GM23248 (cell line): ENCODE results near the gene SPAG6. TPM values are rescaled to one million over a fixed set of nuclear protein-coding genes. Genes with fewer than 3 reads are reported as not detected.

Experiments used
- DNase-seq: peaks from one replicate; pipeline ENCODE4 v3.0.0-alpha.2; 2015
- H2AFZ ChIP-seq: fragments of 200-600 bp; sonication (generic); 2 replicates; pipeline ENCODE4 v1.6.1; 2016; ENCODE audit warnings: antibody characterized with exemption
- H3F3A ChIP-seq: fragments of 200-600 bp; sonication (generic); 2 replicates; pipeline ENCODE4 v1.6.1; 2016; ENCODE audit warnings: mild to moderate bottlenecking, antibody characterized with exemption, mixed run types; ENCODE audit not compliant: insufficient read depth
- H3K27ac ChIP-seq: fragments of 200-600 bp; sonication (generic); 2 replicates; pipeline ENCODE4 v1.5.1; 2016; ENCODE audit warnings: mild to moderate bottlenecking
- H3K27me3 ChIP-seq: fragments of 200-600 bp; sonication (generic); replicated peaks from 2 replicates; pipeline ENCODE4 v1.6.1; 2016; ENCODE audit warnings: mild to moderate bottlenecking; ENCODE audit not compliant: insufficient read depth
- H3K36me3 ChIP-seq: fragments of 200-600 bp; sonication (generic); 2 replicates; pipeline ENCODE4 v1.6.1; 2016; ENCODE audit warnings: low read depth, mild to moderate bottlenecking
- H3K4me1 ChIP-seq: fragments of 200-600 bp; sonication (generic); 2 replicates; pipeline ENCODE4 v1.6.1; 2016; ENCODE audit warnings: mild to moderate bottlenecking; ENCODE audit not compliant: insufficient read depth
- H3K4me2 ChIP-seq: fragments of 200-600 bp; sonication (generic); one replicate; pipeline ENCODE4 v1.6.1; 2016; ENCODE audit warnings: mild to moderate bottlenecking; ENCODE audit not compliant: unreplicated experiment
- H3K4me3 ChIP-seq: fragments of 200-600 bp; sonication (generic); 2 replicates; pipeline ENCODE4 v1.5.1; 2016; ENCODE audit warnings: mild to moderate bottlenecking
- H3K79me2 ChIP-seq: fragments of 200-600 bp; sonication (generic); 2 replicates; pipeline ENCODE4 v1.6.1; 2016; ENCODE audit warnings: mild to moderate bottlenecking; ENCODE audit not compliant: insufficient read depth
- H3K9ac ChIP-seq: fragments of 200-600 bp; sonication (generic); 2 replicates; pipeline ENCODE4 v1.6.1; 2016; ENCODE audit warnings: mild to moderate bottlenecking
- H3K9me2 ChIP-seq: fragments of 200-600 bp; sonication (generic); 2 replicates; pipeline ENCODE4 v1.6.1; 2016; ENCODE audit warnings: mixed run types, mild to moderate bottlenecking, moderate library complexity; ENCODE audit not compliant: insufficient read depth
- H3K9me3 ChIP-seq: fragments of 200-600 bp; sonication (generic); one replicate; pipeline ENCODE4 v1.6.1; 2017; ENCODE audit warnings: low read depth
- H4K20me1 ChIP-seq: fragments of 200-600 bp; sonication (generic); 2 replicates; pipeline ENCODE4 v1.6.0; 2016; ENCODE audit not compliant: insufficient read depth
- EZH2 ChIP-seq: fragments of 200-600 bp; sonication (generic); IDR thresholded peaks from 2 replicates; pipeline ENCODE4 v1.6.1; 2018; ENCODE audit warnings: antibody characterized with exemption, mild to moderate bottlenecking; ENCODE audit not compliant: insufficient read depth, poor library complexity, severe bottlenecking
- EZH2phosphoT487 ChIP-seq: fragments of 200-600 bp; sonication (generic); IDR thresholded peaks from 2 replicates; pipeline ENCODE4 v1.6.1; 2018; ENCODE audit warnings: antibody characterized with exemption, moderate library complexity, mild to moderate bottlenecking, low read depth; ENCODE audit not compliant: insufficient read depth
- WGBS, 2 experiments: methylation state at CpG; one replicate each; pipeline ENCODE4 v1.1.6; 2015 to 2017; ENCODE audit warnings: low lambda C conversion rate in 2 of 2, low coverage in 1 of 2; ENCODE audit errors: missing lambda C conversion rate in 2 of 2; 5-methylcytosine and 5-hydroxymethylcytosine counted together
- in situ Hi-C: fragments of 300-500 bp; cut with MboI; formaldehyde crosslinking; loops from 2 replicates; pipeline ENCODE4 v1.15.0; 2020
- polyA plus RNA-seq: library from polyadenylated mRNA; unstranded; fragments of >200 nt; fragmentation: Nextera tagmentation; extraction: Ambion mirVana; gene quantifications from 2 replicates; pipeline ENCODE4 v1.2.1, GENCODE V29; 2016
- total RNA-seq: library from RNA; depleted of rRNA; stranded (reverse); fragments of >200 nt; shearing (Covaris generic); gene quantifications from 2 replicates; pipeline ENCODE4 v1.2.3, GENCODE V29; 2014

Gene SPAG6
- total and polyA plus RNA-seq, 2 experiments from 2014 or later, result not detected

DNA sequence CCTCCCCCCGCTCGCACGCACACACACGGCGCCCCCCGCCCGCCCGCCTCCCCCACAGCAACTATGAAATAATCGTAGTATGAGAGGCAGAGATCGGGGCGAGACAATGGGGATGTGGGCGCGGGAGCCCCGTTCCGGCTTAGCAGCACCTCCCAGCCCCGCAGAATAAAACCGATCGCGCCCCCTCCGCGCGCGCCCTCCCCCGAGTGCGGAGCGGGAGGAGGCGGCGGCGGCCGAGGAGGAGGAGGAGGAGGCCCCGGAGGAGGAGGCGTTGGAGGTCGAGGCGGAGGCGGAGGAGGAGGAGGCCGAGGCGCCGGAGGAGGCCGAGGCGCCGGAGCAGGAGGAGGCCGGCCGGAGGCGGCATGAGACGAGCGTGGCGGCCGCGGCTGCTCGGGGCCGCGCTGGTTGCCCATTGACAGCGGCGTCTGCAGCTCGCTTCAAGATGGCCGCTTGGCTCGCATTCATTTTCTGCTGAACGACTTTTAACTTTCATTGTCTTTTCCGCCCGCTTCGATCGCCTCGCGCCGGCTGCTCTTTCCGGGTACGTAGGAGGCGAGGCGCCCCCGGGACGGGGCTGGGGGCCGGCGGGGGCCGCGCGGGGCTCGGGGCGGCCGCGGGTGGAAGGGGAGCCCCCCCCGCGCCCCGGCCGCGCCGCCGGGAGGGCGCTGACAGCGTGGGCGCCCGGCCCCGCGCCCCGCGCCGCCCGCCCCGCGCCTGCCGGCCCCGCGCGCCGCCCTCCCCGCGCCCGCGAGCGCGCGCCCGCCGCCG, 24.0 kb upstream of the SPAG6 start:
- peaks cover 67% of the 10 kb centered on the region for H3K79me2 ChIP-seq
- H3K9me2 ChIP-seq, result no peaks in the 10 kb centered on the region
- H4K20me1 ChIP-seq, result no peaks in the 10 kb centered on the region
- H2AFZ ChIP-seq, result peak overlapping the region; percentile 84
- peak; percentile 91 for DNase-seq
- H3K36me3 ChIP-seq, result no peaks in the 10 kb centered on the region
- in situ Hi-C loops, result no loop called here
- H3K4me1 ChIP-seq, result peaks cover 46% of the 10 kb centered on the region
- 1 to 3% methylated on average over 32 to 78 of the region's 114 CpGs for WGBS, 2 experiments
- TF ChIP-seq EZH2 (no peak), EZH2phosphoT487 (no peak)
- peaks cover 39% of the 10 kb centered on the region; the same call in 1 of the 2 replicates for H3F3A ChIP-seq
- peak overlapping the region; percentile 71 for H3K4me2 ChIP-seq
- 0 out of 2 replicates have a peak, but pooled peaks cover 5% of the 10 kb centered on the region for H3K27me3 ChIP-seq
- H3K4me3 ChIP-seq, result peak overlapping the region; percentile 90
- no peaks in the 10 kb centered on the region for H3K9me3 ChIP-seq
- peak overlapping the region; percentile 82 for H3K27ac ChIP-seq
- H3K9ac ChIP-seq, result peak overlapping the region; percentile 91

- Histone ChIP-seq H3K4me3 (peak overlapping the region; percentile 90), H3F3A (peaks cover 42% of the 10 kb centered on the region; the same call in 1 of the 2 replicates), H3K9me3 (no peaks in the 10 kb centered on the region), H3K27ac (no peak overlapping the region), H3K4me2 (peak overlapping the region; percentile 89), H3K9me2 (no peaks in the 10 kb centered on the region), H3K9ac (peak overlapping the region; percentile 80), H3K4me1 (peaks cover 53% of the 10 kb centered on the region), H4K20me1 (no peaks in the 10 kb centered on the region), H3K27me3 (0 out of 2 replicates have a peak, but pooled peaks cover 5% of the 10 kb centered on the region), H2AFZ (peak overlapping the region; percentile 77), H3K36me3 (peaks cover 6% of the 10 kb centered on the region; the same call in 1 of the 2 replicates), H3K79me2 (peaks cover 71% of the 10 kb centered on the region)
- peak; percentile 98 for TF ChIP-seq EZH2phosphoT487
- peak; percentile 100 for TF ChIP-seq EZH2
- in situ Hi-C loops, result no loop called here
- peak; percentile 59 for DNase-seq
- 2 to 3% methylated on average over 28 to 44 of the region's 57 CpGs for WGBS, 2 experiments
These were observed 23.2 kb upstream of the SPAG6 start for GRCh38 chr10:22321924-22322640.

DNA sequence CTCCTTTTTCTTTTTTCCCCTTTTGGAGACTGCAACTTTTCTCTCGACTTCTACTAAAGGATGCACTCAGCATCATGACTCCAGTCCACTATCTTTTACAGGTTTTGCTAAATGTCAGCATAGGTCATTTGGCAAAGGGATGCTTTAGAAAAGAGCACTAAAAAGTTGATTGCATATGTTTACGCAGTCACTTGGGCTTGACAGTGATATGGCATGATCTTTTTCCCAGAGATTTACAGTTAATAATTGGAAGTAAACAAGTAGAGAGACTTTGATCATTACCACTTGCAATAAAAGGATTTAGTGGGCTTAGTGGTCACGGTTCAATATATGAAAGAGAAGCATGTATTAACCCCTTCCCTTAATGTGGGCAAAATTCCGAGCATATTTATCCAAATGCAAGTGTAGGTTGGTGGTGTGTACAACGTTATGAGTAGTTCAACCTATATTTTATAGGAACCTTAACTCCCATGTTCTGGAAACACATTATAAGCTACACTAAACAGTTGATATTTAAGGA, 22.6 kb upstream of the SPAG6 start:
- H3K9me2 ChIP-seq, result no peaks in the 10 kb centered on the region
- H4K20me1 ChIP-seq, result no peaks in the 10 kb centered on the region
- H3K4me2 ChIP-seq, result peak overlapping the region; percentile 89
- in situ Hi-C loops, result no loop called here
- H3K27ac ChIP-seq, result no peak overlapping the region
- 0 out of 2 replicates have a peak, but pooled peaks cover 5% of the 10 kb centered on the region for H3K27me3 ChIP-seq
- H3K4me1 ChIP-seq, result peaks cover 47% of the 10 kb centered on the region
- H3F3A ChIP-seq, result peaks cover 35% of the 10 kb centered on the region; the same call in 1 of the 2 replicates
- 73 to 75% methylated on average over 5 of the region's 5 CpGs for WGBS, 2 experiments
- H3K4me3 ChIP-seq, result peak overlapping the region; percentile 90
- no peaks in the 10 kb centered on the region for H3K9me3 ChIP-seq
- peaks cover 71% of the 10 kb centered on the region for H3K79me2 ChIP-seq
- no peak for DNase-seq
- peak overlapping the region; percentile 77; the same call in 1 of the 2 replicates for H2AFZ ChIP-seq
- H3K36me3 ChIP-seq, result peaks cover 11% of the 10 kb centered on the region
- TF ChIP-seq EZH2phosphoT487 (no peak), EZH2 (no peak)
- peak overlapping the region; percentile 80 for H3K9ac ChIP-seq
